ENCODE measurements around the gene FGF19. TPM values are rescaled to one million over a fixed set of nuclear protein-coding genes. Genes with fewer than 3 reads are reported as not detected.

The FGF19 gene
- total RNA-seq, 6 experiments from 2014 or later = 0.18 TPM; not detected in 5

DNA sequence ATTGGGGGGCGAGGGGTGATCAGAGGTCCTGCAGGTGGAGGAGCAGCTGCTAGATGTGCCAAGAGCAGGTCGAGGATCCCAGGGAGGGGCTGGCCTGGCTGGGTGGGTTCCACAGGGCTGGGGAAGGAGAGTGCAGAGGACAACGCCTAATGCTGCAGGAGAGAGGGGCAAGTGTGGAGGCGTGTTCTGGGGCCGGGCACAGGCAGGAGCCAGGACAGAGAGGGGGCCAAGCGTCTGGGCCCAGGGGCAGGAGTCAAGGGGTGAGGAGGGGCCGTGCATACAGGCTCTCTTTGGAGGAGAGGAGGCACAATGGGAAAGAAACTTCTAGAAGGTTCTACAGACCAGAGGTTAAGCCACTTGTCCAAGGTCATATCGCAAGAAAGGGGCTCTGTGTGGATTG lies 26.7 kb upstream of the FGF19 start:
- Histone ChIP-seq H3K4me1 (no peaks in the 10 kb centered on the region), H3K27me3 (no peaks in the 10 kb centered on the region), H3K9me3 (no peaks in the 10 kb centered on the region), H3K27ac (no peak overlapping the region), H3K4me3 (no peak overlapping the region), H3K36me3 (no peaks in the 10 kb centered on the region)
- intact Hi-C loops (cut with DNase I) = no loop called here
- DNase-seq (no peak), ATAC-seq (no peak)
- WGBS (ENCODE audit: insufficient coverage, low coverage, low lambda C conversion rate, missing lambda C conversion rate) = 60% methylated on average over 4 of the region's 8 CpGs
- no peak for TF ChIP-seq POLR2A (IDR thresholded peaks at IDR 0.05)
- TF ChIP-seq, protein P1, sequence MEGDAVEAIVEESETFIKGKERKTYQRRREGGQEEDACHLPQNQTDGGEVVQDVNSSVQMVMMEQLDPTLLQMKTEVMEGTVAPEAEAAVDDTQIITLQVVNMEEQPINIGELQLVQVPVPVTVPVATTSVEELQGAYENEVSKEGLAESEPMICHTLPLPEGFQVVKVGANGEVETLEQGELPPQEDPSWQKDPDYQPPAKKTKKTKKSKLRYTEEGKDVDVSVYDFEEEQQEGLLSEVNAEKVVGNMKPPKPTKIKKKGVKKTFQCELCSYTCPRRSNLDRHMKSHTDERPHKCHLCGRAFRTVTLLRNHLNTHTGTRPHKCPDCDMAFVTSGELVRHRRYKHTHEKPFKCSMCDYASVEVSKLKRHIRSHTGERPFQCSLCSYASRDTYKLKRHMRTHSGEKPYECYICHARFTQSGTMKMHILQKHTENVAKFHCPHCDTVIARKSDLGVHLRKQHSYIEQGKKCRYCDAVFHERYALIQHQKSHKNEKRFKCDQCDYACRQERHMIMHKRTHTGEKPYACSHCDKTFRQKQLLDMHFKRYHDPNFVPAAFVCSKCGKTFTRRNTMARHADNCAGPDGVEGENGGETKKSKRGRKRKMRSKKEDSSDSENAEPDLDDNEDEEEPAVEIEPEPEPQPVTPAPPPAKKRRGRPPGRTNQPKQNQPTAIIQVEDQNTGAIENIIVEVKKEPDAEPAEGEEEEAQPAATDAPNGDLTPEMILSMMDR (IDR thresholded peaks at IDR 0.05) = no peak

DNA sequence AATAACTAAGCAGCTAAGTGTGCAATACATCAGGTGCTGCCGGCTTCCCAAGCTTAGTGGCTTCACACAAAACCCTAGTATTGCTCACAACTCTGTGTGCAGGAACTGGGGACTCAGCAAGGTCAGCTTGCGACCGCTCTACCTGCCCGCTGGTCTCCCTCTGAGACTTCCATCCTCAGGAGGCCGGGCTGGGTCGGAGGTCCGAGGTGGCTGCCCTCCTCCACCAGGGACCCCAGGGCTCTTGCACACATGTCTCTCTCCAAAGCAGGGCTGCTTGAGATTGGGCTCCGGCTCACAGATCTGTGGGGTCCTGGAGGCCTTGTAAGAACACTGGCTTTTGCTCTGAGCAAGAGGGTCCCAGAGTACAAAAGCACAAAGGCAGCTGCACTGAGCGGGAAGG lies 25.4 kb upstream of the FGF19 start:
- intact Hi-C loops (cut with DNase I) = loop anchor here in 1 of 2 donors (10.0 kb wide), 1 partner anchor 156 kb away; no protein-coding TSS in a partner anchor
- Histone ChIP-seq H3K9me3 (no peaks in the 10 kb centered on the region), H3K27me3 (no peaks in the 10 kb centered on the region), H3K27ac (no peak overlapping the region), H3K4me3 (no peak overlapping the region), H3K36me3 (no peaks in the 10 kb centered on the region), H3K4me1 (no peaks in the 10 kb centered on the region)
- ATAC-seq (no peak), DNase-seq (no peak)
- no CpG with 5 or more reads among the region's 9 CpGs for WGBS (ENCODE audit: insufficient coverage, low coverage, low lambda C conversion rate, missing lambda C conversion rate)
- TF ChIP-seq, protein P1 (IDR thresholded peaks at IDR 0.05) = no peak
- no peak for TF ChIP-seq POLR2A (IDR thresholded peaks at IDR 0.05)

DNA sequence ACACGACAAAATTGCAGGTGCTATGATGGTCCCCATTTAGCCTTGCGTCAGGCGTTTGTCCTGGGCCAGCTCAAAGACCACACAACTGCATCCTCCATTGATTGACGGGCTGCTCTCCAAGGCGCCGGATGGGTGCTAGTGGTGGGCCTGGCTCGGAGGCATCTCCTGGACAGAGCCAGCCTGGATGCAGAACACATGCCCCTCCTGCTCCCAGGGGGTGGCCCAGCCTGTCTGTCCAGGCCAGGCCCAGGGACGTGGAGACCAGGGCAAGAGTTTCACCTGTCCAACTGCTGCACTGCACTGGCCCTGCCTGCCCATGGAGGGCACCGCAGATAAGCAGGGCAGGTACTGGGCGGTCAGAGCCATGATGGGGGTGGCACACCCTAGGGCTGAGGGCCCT lies 23.4 kb upstream of the FGF19 start:
- DNase-seq (no peak), ATAC-seq (peak in 1 of 4 donors; percentile 10)
- H3K27me3 ChIP-seq = no peaks in the 10 kb centered on the region
- no peak overlapping the region for H3K4me3 ChIP-seq
- no peaks in the 10 kb centered on the region for H3K36me3 ChIP-seq
- H3K9me3 ChIP-seq = no peaks in the 10 kb centered on the region
- intact Hi-C loops (cut with DNase I) = loop anchor here in 1 of 2 donors (10.0 kb wide), 1 partner anchor 158 kb away; no protein-coding TSS in a partner anchor
- TF ChIP-seq, protein P1 (IDR thresholded peaks at IDR 0.05) = no peak
- TF ChIP-seq POLR2A (IDR thresholded peaks at IDR 0.05) = no peak
- no peak overlapping the region for H3K27ac ChIP-seq
- 92% methylated on average over 2 of the region's 10 CpGs for WGBS (ENCODE audit: insufficient coverage, low coverage, low lambda C conversion rate, missing lambda C conversion rate)
- no peaks in the 10 kb centered on the region for H3K4me1 ChIP-seq

DNA sequence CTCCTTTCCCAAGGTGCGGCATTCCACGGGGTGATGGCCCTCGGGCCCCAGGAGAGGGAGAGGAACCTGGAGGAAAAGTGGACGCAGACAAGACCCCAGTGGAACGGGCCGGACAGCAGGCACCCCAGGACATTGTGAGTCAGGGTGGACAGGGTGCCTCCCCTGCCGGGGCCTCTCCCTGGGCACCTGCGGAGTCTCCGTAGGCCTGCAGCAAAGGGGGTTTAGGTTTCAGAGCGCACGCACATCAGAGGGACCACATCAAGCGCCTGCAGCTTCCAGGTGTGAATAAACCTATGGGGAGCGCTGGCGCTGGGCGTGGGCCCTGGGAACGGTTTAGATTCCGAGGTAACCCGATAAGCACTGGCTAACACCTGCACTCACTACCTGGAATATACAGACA lies 22.7 kb upstream of the FGF19 start:
- H3K27me3 ChIP-seq = no peaks in the 10 kb centered on the region
- no peak overlapping the region for H3K27ac ChIP-seq
- ATAC-seq (no peak), DNase-seq (no peak)
- WGBS (ENCODE audit: insufficient coverage, low coverage, low lambda C conversion rate, missing lambda C conversion rate) = 26% methylated on average over 4 of the region's 18 CpGs
- no peaks in the 10 kb centered on the region for H3K4me1 ChIP-seq
- intact Hi-C loops (cut with DNase I) = loop anchor here in 1 of 2 donors (10.0 kb wide), 1 partner anchor 158 kb away; no protein-coding TSS in a partner anchor
- no peaks in the 10 kb centered on the region for H3K9me3 ChIP-seq
- no peaks in the 10 kb centered on the region for H3K36me3 ChIP-seq
- H3K4me3 ChIP-seq = no peak overlapping the region
- TF ChIP-seq, protein P1 (IDR thresholded peaks at IDR 0.05) = no peak
- no peak for TF ChIP-seq POLR2A (IDR thresholded peaks at IDR 0.05)

DNA sequence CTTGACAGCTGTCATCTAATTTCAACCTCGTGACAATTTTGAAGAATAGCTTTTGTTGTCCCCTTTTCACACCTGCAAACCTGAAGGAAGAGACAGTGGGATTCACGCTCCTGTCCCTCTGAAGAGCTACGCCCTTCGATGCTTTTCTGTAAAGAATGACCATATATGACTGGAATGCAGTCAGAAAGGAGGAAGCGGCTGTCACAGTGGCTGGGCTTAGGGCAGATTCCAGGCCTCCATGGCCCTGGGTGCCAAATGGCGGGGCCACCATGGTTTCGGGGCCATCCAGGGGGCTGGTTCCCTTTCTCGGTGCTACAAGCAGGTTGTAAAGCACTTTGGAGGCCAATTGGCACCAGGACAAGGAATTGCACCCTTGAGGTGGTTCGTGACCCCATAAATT lies 22.2 kb upstream of the FGF19 start:
- Histone ChIP-seq H3K36me3 (no peaks in the 10 kb centered on the region), H3K4me3 (no peak overlapping the region), H3K27ac (no peak overlapping the region), H3K9me3 (no peaks in the 10 kb centered on the region), H3K4me1 (no peaks in the 10 kb centered on the region), H3K27me3 (no peaks in the 10 kb centered on the region)
- 38% methylated on average over 4 of the region's 9 CpGs for WGBS (ENCODE audit: insufficient coverage, low coverage, low lambda C conversion rate, missing lambda C conversion rate)
- ATAC-seq = no peak
- intact Hi-C loops (cut with DNase I) = loop anchor here in 1 of 2 donors (10.0 kb wide), 1 partner anchor 159 kb away; no protein-coding TSS in a partner anchor
- no peak for DNase-seq
- TF ChIP-seq POLR2A (IDR thresholded peaks at IDR 0.05) = no peak
- TF ChIP-seq, protein P1 (IDR thresholded peaks at IDR 0.05) = no peak

All from right lobe of liver (tissue), 6 donors.